Loucy (cell line): ENCODE data around the gene POU2F1.
"Not testable (repeated sequence)": the region's sequence is repeated elsewhere in the genome, so short reads cannot be mapped to it uniquely, and the experiment has no call there.

ENCODE experiments used
- H2AFZ ChIP-seq: fragments of 200-600 bp; sonication (generic); 2 replicates; pipeline ENCODE4 v1.6.0; 2016; ENCODE audit warnings: antibody characterized with exemption, mild to moderate bottlenecking, low read length, moderate library complexity
- H3F3A ChIP-seq: fragments of 200-600 bp; 2 replicates; pipeline ENCODE4 v1.6.0; 2016; ENCODE audit warnings: antibody characterized with exemption, low read depth, mild to moderate bottlenecking
- H3K27me3 ChIP-seq: fragments of 200-600 bp; sonication (generic); 2 replicates; pipeline ENCODE4 v1.6.1; 2014; ENCODE audit warnings: low read length, mild to moderate bottlenecking; ENCODE audit not compliant: insufficient read depth, poor library complexity, severe bottlenecking
- H3K36me3 ChIP-seq: fragments of 200-600 bp; sonication (generic); 2 replicates; pipeline ENCODE4 v1.6.1; 2016; ENCODE audit warnings: low read length; ENCODE audit not compliant: insufficient read depth
- H3K4me1 ChIP-seq: fragments of 200-600 bp; sonication (generic); 2 replicates; pipeline ENCODE4 v1.5.1; 2014; ENCODE audit warnings: low read length, mild to moderate bottlenecking; ENCODE audit not compliant: insufficient read depth, poor library complexity, severe bottlenecking
- H3K4me2 ChIP-seq: fragments of 200-600 bp; sonication (generic); 2 replicates; pipeline ENCODE4 v1.6.0; 2014; ENCODE audit warnings: antibody characterized with exemption, low read length, low read depth, mild to moderate bottlenecking; ENCODE audit not compliant: poor library complexity, severe bottlenecking
- H3K4me3 ChIP-seq: fragments of 200-600 bp; sonication (generic); 2 replicates; pipeline ENCODE4 v1.5.1; 2014; ENCODE audit warnings: low read length, mild to moderate bottlenecking, mixed read lengths; ENCODE audit not compliant: poor library complexity, severe bottlenecking
- H3K79me2 ChIP-seq: fragments of 200-600 bp; sonication (generic); 2 replicates; pipeline ENCODE4 v1.6.1; 2014; ENCODE audit warnings: low read length; ENCODE audit not compliant: insufficient read depth
- H3K9ac ChIP-seq: fragments of 200-600 bp; sonication (generic); 2 replicates; pipeline ENCODE4 v1.6.0; 2014; ENCODE audit warnings: mild to moderate bottlenecking, low read depth, low read length, moderate library complexity; ENCODE audit not compliant: poor library complexity, severe bottlenecking
- H3K9me2 ChIP-seq: fragments of 200-600 bp; sonication (generic); replicated peaks from 2 replicates; pipeline ENCODE4 v1.6.1; 2016; ENCODE audit warnings: low read depth, low read length, mixed read lengths
- H3K9me3 ChIP-seq: fragments of 200-600 bp; sonication (generic); 2 replicates; pipeline ENCODE4 v1.6.1; 2014; ENCODE audit warnings: mild to moderate bottlenecking, antibody characterized with exemption, low read length, low read depth; ENCODE audit not compliant: insufficient read depth
- H4K20me1 ChIP-seq: fragments of 200-600 bp; sonication (generic); 2 replicates; pipeline ENCODE4 v1.6.0; 2014; ENCODE audit warnings: antibody characterized with exemption, low read length, mild to moderate bottlenecking; ENCODE audit not compliant: insufficient read depth, poor library complexity, severe bottlenecking
- EZH2phosphoT487 ChIP-seq: fragments of 200-600 bp; IDR thresholded peaks from 2 replicates; pipeline ENCODE4 v1.6.1; 2018; ENCODE audit warnings: antibody characterized with exemption, mild to moderate bottlenecking, moderate library complexity, borderline replicate concordance
- TF ChIP-seq, protein P1 (sequence below): fragments of 200-600 bp; sonication (generic); conservative IDR thresholded peaks from 2 replicates; pipeline ENCODE4 v1.5.1; 2014; ENCODE audit warnings: mild to moderate bottlenecking, antibody characterized with exemption, low read length

The POU2F1 gene

DNA sequence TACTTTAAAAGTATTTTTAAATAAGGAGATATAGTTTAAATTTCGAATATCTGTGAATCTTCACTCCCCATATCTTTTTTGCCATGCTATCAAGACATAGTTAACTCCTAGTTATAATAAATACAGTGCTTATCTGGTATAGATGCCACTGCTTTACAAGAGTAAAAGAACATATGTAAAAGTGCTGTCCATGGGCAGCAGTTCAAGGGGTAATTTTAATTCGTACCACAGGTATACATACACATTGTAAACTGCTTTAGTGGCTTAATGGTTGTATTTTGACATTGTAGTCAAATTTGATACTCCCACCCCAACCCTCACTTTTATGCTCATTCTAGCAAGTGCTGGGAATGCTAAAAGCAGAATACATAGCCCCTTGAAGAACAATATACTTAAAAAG lies 18.6 kb downstream of the POU2F1 start:
- Histone ChIP-seq H3K4me2 (no peak overlapping the region), H4K20me1 (peaks cover 76% of the 10 kb centered on the region), H3K36me3 (peaks cover 6% of the 10 kb centered on the region), H3K9me3 (no peaks in the 10 kb centered on the region), H3K27me3 (no peaks in the 10 kb centered on the region), H3K4me3 (no peak overlapping the region), H3K9ac (no peak overlapping the region), H3K79me2 (peaks cover 96% of the 10 kb centered on the region), H3K9me2 (no peaks in the 10 kb centered on the region), H3K4me1 (peaks cover 23% of the 10 kb centered on the region), H3F3A (no peaks in the 10 kb centered on the region), H2AFZ (no peak overlapping the region)
- TF ChIP-seq EZH2phosphoT487 = no peak
- TF ChIP-seq, protein P1, sequence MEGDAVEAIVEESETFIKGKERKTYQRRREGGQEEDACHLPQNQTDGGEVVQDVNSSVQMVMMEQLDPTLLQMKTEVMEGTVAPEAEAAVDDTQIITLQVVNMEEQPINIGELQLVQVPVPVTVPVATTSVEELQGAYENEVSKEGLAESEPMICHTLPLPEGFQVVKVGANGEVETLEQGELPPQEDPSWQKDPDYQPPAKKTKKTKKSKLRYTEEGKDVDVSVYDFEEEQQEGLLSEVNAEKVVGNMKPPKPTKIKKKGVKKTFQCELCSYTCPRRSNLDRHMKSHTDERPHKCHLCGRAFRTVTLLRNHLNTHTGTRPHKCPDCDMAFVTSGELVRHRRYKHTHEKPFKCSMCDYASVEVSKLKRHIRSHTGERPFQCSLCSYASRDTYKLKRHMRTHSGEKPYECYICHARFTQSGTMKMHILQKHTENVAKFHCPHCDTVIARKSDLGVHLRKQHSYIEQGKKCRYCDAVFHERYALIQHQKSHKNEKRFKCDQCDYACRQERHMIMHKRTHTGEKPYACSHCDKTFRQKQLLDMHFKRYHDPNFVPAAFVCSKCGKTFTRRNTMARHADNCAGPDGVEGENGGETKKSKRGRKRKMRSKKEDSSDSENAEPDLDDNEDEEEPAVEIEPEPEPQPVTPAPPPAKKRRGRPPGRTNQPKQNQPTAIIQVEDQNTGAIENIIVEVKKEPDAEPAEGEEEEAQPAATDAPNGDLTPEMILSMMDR = no peak

DNA sequence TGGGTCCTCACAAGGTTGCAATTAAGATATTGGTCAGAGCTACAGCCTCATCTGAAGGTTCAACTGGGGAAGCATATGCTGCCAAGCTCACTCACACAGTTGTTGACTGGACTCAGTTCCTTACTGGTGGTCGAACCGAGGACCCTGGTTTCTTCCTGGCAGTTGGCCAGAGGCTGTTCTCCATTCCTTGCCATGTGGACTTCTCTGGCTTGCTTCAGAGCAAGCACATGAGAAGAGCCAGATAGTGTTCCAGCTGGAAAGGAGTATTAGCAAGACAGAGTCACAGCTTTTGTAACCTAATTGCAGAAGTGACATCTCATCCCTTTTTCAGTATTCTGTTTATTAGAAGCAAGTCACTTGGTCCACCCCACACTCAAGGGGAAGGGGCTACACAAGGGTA lies 23.6 kb downstream of the POU2F1 start:
- Histone ChIP-seq H3F3A (no peaks in the 10 kb centered on the region), H3K9me2 (no peaks in the 10 kb centered on the region), H4K20me1 (peaks cover 52% of the 10 kb centered on the region), H3K27me3 (no peaks in the 10 kb centered on the region), H3K4me3 (no peak overlapping the region), H3K9ac (no peak overlapping the region), H2AFZ (no peak overlapping the region), H3K79me2 (peaks cover 98% of the 10 kb centered on the region), H3K4me2 (no peak overlapping the region), H3K36me3 (peaks cover 12% of the 10 kb centered on the region), H3K9me3 (no peaks in the 10 kb centered on the region), H3K4me1 (peaks cover 17% of the 10 kb centered on the region)
- TF ChIP-seq EZH2phosphoT487 = no peak
- TF ChIP-seq, protein P1 = no peak

DNA sequence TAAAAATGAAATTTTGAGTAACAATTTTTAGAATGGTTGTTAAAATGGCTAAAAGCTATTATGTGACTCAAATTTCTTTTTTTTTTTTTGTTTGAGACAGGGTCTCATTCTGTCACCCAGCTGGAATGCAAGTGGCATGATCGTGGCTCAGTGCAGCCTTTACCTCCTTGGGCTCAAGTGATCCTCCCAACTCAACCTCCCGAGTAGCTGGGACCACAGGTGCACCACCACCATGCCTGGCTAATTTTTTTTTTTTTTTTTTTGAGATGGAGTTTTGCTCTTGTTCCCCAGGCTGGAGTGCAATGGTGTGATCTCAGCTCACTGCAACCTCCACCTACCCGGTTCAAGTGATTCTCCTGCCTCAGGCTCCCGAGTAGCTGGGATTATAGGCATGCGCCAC lies 24.5 kb downstream of the POU2F1 start:
- H3K36me3 ChIP-seq = peaks cover 12% of the 10 kb centered on the region
- not testable (repeated sequence) for H3K9me2 ChIP-seq, H3K9me3 ChIP-seq, H2AFZ ChIP-seq, H3K27me3 ChIP-seq, H3K4me2 ChIP-seq, H3K9ac ChIP-seq, H3K4me3 ChIP-seq, H3F3A ChIP-seq
- H3K79me2 ChIP-seq = peaks cover 98% of the 10 kb centered on the region
- peaks cover 26% of the 10 kb centered on the region for H3K4me1 ChIP-seq
- H4K20me1 ChIP-seq = peaks cover 45% of the 10 kb centered on the region

DNA sequence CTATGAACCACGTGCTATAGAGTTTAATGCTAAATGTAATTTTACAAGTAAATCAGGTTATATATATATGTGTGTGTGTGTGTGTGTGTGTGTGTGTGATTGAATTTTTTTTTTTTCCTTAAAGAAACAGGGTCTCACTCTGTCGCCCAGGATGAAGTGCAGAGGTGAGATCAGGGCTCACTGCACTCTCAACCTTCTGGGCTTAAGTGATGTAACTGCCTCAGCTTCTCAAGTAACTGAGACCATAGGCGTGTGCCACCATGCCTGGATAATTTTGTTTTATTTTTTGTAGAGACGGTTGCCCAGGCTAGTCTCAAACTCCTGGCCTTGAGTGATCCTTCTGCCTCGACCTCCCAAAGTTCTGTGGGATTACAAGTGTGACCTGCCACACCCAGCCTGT lies 26.3 kb downstream of the POU2F1 start:
- H3F3A ChIP-seq = no peaks in the 10 kb centered on the region
- H4K20me1 ChIP-seq = peaks cover 47% of the 10 kb centered on the region
- H2AFZ ChIP-seq = no peak overlapping the region
- H3K79me2 ChIP-seq = peaks cover 96% of the 10 kb centered on the region
- H3K9me3 ChIP-seq = no peaks in the 10 kb centered on the region
- no peak overlapping the region for H3K4me3 ChIP-seq
- TF ChIP-seq, protein P1 = no peak
- no peak for TF ChIP-seq EZH2phosphoT487
- peaks cover 12% of the 10 kb centered on the region for H3K36me3 ChIP-seq
- no peak overlapping the region for H3K9ac ChIP-seq
- no peaks in the 10 kb centered on the region for H3K9me2 ChIP-seq
- H3K27me3 ChIP-seq = no peaks in the 10 kb centered on the region
- no peak overlapping the region for H3K4me2 ChIP-seq
- H3K4me1 ChIP-seq = peaks cover 30% of the 10 kb centered on the region
